SH-SY5Y (cell line): ENCODE data around the gene PLP2.

Source experiments
- GATA2 ChIP-seq: IDR thresholded peaks from 2 replicates; pipeline ENCODE4 v1.6.1; 2011; ENCODE audit warnings: mild to moderate bottlenecking, low read depth, low read length
- GATA3 ChIP-seq: IDR thresholded peaks from 2 replicates; pipeline ENCODE4 v1.6.1; 2011; ENCODE audit warnings: low read depth, mild to moderate bottlenecking, low read length, moderate library complexity

DNA sequence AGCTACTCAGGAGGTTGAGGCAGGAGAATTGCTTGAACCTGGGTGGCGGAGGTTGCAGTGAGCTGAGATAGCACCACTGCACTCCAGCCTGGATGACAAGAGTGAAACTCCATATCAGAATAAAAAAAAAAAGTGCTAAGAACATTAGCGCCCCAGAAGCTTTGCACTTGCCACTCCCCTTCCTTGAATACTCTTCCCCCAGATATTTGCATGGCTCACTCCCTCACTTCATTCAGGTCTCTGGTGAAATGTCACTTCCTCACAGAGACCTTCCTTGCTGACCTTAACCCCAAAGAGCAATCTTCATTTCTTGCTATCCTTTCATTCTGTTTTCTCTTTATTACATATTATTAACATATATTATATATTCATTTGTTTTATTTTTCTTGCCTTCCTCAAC lies 50.2 kb downstream of the PLP2 start:
- no peak for TF ChIP-seq GATA2
- TF ChIP-seq GATA3 = no peak
